Left renal pelvis (tissue), 4 donors: Measurements from ENCODE around the gene PSIP1. TPM values are rescaled to one million over a fixed set of nuclear protein-coding genes. Genes with fewer than 3 reads are reported as not detected.
A peak's percentile ranks its signal among the peaks of the same experiment; 100 is the strongest.
"Not testable (repeated sequence)": the region's sequence is repeated elsewhere in the genome, so short reads cannot be mapped to it uniquely, and the experiment has no call there.

ENCODE experiments used
- DNase-seq, 4 donors: peaks; one replicate each; pipeline ENCODE4 v3.0.0-alpha.2; 2013; ENCODE audit warnings: low read depth in 4 of 4, low spot score in 3 of 4
- polyA plus RNA-seq, 4 donors: library from polyadenylated mRNA; unstranded; fragments of 120-200 nt; gene quantifications; one replicate each; pipeline ENCODE4 v1.2.1, GENCODE V29; 2013; ENCODE audit not compliant: insufficient read length in 4 of 4

PSIP1 gene
- 100 to 1,000 TPM; 182 to 241 (median 214) TPM for polyA plus RNA-seq

DNA sequence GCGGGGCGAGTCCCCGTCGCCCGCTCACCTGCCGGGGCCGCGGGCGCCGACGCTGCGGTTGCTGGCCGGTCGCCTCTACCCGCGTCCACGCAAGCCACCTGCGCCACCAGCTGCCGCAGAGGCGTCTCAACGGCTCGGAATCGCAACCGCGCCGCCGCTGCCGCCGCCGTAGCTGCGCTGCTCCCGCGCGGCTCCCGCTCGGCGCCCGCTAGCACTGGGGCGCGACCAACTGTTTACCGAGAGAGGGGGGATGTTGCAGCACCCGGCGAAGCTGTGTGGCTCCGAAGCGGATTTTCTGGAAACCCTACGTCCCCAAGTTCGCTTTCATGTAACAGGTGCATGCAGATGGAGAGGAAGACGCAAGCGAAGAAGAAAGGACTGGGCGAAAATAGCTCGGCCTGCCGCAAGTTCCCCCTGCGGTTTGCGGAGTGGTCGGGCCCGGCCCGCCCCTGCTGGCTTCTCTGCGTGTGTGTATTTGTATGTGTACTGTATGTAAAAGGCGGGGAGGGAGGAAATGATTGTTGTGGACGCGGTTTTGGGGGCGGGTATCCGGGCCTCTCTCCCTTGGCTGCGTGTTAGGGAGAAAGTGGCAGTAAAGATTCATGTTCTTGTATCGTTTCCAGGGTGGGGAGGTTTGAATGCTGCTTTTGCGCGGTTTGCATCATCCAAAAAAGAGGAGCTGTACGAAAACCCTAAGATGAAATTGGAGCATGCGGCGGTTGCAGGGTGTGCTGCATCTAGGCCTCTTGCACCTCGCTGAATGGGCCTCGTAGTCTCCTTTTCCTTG, at the start of gene PSIP1:
Gene PSIP1, minus strand, starts transcription at position 182 of the 787 bp plus-strand sequence. CDS start 782 bp downstream, outside the sequence.
- peak; percentile 69 to 87 (median 74) for DNase-seq

DNA sequence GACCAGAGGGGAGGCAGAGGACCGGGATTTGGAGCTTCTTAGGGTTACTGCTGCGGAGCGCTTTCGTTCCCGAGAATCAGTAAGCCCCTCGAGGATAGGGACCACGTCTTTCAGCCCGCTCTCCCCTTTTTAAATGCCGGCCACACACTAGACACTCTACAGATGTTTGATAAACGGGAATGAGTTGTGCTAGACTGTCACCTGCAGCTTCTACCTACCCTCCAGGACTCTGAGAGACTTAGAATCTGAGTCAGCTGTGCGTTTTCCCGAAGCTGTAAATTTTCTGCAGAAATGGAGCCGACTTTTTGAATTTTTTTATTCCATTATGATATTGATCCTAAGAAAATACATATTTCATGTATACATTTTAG, 42.7 kb upstream of the PSIP1 start:
- DNase-seq = no peak

DNA sequence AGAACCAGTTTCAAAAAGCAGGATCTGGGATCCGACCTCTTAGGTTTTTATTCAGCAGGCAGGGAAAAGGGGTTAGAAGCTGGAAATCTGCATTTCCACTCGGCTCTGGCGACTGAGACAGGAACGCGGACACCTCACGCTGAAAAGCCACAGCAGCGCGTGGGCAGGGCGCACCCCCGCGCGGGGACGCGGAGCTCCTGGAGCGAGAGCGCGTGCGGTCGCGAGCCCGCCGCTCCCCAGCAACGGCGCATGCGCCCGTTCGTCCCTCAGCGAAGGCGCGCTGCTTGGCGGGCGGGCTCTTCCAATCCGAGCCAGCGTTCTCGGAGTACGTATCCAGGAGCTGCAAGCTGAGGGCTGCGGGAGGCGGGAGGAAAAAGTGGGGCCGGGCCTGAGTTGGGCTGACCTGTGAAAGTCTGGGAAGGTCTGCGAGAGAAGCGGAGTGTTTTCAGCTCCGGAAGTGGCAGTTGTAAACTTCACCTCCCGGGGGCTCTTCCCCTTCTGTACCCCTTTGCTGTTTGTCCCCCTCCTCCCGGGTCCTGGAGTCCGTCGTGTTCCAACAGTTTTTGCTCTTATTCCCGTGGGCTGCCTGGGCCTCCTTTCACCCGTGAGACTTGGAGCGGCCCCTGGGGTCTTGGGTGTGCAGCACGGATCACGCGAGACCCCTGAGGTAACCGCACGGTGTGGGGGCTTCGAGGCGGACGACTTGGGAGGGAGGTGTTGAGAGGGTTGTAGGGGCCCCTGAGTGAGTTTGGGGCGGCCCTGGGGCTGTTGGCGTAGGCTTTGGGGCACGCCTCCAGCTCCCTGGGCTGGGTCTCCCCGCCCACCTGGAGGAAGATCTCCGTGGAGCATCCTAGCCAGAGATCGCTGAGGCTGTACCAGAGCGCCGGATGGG, 42.1 kb upstream of the PSIP1 start, which contains the start of gene CCDC171:
Gene CCDC171, plus strand, starts transcription at position 408 of the 892 bp plus-strand sequence. CDS start 11,046 bp downstream, outside the sequence.
- peak; percentile 89 to 92 (median 92) for DNase-seq

DNA sequence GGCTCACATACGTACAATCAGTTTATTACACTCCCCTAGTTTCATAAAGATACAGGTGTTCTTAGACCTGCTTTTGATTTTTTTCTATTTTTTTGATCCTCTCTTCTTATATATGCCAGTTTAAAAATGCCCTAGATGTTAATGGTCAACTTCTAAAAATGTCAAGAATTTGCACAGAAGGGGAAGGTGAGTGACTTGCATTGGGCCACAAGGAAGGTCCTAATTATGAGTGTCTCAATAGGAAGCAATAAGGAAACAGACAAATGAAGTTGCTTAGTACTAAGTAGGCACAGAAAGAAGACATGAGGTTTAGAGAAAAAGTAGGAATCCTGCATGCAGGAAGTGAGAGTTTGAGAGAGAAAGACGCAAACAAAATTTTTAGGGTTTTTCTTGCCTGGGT, 38.8 kb upstream of the PSIP1 start:
- DNase-seq = no peak

DNA sequence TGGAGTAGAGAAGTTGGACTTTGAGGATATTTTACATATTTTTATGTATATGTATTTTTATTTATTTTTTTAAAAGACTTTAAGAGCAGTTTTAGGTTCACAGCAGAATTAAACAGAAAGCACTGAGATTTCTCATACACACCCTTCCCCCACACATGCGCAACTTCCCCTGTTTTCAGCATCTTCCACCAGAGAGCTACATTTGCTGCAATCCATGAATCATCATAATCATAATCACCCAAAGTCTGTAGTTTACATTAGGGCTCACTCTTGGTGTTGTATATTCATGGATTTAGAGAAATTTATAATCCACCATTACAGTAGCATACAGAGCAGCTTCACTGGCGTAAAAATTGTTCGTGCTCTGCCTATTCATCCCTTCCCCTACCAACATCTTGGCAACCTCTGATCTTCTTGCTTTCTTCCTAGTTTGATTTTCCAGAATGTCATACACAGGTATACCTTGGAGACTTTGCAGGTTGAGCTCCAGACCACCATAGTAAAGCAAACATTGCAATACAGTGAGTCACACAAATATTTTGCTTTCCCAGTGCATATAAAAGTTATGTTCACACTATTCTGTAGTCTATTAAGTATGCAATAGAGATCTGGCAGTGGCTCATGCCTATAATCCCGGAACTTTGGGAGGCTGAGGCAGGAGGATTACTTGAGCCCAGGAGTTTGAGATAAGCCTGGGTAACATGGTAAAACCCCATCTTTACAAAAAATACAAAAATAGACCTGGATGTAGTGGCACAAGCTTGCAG, 32.5 kb upstream of the PSIP1 start:
- DNase-seq = no peak

DNA sequence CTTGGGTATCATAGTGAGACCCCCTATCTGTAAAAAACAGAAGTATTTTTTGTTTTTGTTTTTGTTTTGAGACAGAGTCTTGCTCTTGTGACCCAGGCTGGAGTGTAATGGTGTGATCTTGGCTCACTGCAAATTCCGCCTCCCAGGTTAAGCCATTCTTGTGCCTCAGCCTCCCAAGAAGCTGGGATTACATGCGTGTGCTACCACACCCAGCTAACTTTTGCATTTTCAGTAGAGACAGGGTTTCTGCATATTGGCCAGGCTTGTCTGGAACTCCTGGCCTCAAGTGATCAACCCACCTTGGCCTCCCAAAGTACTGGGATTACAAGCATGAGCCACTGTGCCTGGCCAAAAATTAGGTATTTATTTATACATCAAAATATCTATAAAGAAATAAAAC, 31.9 kb upstream of the PSIP1 start:
- DNase-seq = no peak

DNA sequence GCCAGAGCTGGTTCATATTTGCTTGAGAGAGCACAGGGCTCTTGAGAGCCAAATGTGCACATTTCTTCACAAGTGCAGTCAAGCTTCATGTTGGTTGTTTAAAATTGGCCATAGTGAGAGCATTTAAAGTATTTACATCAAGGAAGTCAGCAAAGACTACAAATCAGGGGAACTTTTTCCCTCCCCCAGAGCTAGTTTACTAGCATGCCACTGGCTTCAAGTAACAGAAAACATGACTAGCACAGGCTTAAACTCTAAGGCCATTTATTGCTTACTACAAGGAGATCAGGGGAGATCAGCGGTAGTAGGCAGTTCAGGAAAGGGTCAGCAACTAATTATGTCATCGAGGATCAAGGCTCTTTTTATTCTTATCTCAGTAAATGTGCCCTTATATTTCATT, 31.1 kb upstream of the PSIP1 start:
- peak in 1 of 4 donors; percentile 31 for DNase-seq

DNA sequence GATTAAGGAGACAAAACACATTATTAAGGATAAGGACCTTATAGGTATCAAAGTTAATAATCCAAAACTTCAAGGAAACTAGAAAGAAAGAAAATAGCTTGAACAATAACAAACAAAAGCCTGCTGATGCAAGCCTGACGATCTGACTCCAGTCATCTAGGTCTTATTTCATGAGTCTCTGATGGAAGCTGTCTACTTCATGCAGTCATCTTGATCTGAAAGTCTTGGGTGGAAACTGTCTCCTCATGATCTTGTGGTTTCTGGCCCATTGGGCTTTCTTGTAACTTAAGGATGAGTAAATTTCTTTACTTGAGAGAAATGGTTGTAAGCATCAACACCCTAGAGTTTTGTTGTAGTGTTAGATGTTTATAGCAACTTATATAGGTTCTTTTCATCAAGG, 20.6 kb upstream of the PSIP1 start:
- no peak for DNase-seq

DNA sequence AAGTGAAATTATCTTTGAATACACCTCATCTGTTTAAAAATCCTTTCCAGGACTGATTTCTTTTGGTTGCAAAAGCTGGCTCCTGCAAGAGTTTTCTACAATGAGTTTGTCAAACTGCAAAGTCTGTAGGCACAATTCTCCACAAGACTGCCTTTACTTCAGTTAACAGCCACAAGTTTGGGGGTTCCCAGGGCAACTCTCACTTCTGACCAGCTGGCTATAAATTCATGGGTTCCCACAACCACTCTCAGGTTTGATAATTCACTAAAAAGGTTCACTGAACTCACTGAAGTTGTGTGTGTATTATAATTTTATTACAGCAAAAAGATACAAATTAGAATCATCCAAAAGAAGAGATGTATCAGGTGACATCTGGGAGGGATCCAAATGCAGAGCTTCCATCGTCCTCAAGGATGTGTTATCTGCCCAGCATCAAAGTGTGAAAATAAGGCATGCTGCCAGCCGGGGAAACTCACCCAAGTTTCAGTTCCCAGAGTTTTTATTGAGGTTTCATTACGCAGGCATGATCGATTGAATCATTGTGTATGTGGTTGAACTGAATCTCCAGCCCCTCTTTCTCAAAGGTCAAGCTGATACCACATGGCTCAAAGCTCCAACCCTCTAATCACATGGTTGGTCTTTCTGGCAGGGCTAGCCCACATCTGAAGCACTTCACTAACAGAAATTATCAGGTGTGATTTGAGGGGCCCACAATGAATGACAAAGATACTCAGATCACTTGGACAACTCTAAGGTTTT, 19.0 kb upstream of the PSIP1 start:
- no peak for DNase-seq

DNA sequence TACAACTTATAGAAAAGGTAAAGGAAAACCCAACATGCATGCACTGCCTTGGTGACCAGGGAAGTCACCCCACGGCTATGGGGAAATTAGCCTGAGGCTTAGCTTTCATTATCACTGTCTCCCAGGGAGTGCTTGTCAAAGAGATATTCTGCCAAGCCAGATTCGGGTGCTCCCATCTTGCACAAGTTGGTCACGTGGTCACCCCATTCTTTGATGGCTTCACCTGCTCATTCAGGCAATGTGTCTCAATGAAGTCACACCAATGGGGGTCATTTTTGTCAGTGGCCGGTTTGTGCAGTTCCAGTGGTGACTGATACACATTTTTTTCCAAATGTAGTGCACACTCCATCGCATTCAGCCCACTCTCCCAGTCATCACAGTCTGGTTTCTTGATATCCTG, 16.3 kb upstream of the PSIP1 start:
- not testable (repeated sequence) for DNase-seq

DNA sequence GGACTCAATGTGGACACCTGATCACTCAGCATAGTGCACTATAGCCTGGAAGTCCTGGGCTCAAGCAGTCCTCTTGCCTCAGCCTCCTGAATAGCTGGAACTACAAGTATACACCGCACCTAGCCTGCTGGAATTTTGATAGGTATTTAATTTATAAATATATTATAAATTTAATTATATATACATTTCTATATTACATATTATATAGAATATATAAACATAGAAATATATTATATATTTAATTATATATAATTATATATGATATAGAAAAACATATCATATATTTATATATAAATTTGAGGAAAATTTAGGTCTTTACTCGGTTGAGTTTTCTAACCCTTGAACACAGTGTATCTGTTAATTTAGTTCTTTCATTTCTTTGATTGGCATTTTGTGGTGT, 15.2 kb upstream of the PSIP1 start:
- DNase-seq = no peak

DNA sequence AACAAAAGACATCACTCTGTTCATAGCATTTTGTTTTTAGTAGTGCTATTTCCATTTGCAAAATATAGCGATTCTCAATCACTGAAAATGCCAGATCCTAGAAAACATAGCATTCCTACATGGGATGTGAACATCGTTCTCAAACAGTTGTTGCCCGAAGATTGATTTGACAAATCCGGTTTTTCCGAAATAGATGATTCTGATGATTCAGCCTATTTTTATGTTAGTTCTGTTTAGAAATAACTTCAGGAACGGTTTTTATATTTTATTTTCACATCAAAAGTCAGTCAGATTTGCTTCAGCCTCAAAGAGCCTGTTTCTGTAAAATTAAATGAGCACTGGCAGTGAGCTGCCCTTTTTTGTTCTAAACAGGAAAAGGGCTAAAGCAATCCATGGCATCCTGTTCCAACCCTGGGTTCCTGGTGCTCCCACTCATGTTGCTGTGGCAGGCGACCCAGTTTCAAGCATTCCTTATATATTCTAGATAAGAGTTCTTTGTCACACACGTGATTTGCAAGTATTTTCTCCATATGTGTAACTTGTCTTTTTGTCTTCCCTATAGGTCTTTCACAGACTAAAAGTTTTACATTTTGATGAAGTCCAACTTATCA, 14.2 kb upstream of the PSIP1 start:
- no peak for DNase-seq

DNA sequence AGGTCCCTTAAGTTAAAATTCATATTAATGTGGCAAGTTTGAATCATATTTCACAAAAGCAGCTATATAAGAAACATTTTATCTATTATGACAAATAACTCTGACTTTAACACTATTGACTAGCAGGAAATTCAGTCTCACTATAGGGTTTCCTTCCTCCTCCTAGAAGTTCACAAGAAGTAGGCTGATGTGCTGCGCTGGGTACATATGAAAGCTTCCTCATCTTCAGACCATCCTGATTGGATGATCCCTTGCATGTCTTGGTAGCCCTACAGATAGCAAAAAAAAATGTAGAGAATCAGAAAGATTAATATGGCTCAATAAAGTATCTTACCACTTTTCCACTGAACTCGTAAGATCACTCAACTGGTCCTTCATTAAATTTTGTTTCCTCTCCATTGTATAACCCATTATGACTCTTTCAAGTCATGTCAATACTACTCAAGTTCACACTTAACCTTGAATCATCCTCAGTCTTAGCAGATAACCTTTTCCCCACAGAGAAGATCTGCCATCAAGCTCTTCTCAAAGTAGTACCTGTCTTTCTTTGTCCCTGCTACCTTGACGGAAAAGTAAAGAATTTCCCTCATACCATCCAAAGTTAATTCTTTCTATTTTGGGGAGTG, 11.5 kb upstream of the PSIP1 start:
- DNase-seq = no peak

DNA sequence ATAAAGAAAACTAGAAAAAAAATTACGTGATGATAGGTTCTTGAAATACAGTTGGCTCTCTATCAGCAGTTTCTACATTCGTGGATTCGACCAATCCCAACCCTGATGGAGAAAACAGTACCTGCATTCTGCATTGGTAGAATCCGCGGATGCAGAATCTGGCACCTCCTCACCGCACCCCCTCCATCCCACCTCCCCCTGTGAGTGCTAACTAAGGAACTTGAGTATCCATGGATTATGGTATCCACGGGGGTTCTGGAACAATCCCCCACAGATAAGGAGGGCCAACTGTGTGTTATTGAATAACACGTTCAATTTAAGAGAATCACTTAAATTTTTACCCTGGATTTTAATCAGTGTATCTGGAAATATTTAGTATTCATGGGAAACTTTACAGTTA, 10.5 kb upstream of the PSIP1 start:
- DNase-seq = no peak

DNA sequence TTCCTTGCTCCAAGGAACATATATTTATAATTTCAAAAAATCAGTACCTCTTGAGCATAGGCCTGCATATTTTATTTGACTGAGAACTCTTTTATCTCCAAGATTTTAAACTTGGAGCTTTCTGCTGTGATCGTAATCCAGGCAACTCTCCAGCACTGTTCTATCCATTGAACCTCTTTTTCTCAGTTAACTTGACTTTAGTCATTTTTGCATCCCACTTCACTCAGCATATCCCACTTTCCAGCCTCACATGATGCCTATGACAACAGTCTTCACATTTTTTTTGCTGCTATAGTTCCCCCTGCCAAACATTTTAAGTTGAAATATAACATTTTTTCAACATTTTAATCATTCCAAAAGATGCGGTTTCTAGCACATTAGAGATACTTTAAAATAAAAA, 9.1 kb upstream of the PSIP1 start:
- DNase-seq = no peak

DNA sequence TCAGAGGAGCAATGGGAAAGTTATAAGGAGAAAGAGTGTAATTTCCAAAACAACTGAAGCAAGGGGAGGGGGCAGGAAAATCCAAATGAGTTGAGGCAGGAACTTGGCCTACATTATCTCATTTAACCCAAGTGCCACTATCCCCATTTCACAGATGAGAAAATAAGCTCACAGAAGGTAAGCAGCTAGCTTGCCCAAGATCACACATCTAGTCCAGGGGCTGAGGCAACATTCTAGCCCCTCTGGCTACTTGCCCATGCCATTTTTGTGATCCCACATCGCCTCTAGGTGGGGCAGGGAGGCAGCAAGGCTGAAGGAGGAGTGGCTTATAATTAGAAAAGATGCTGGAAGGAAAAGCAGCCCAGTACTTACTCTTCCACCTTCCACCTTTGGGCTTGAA, 2.6 kb upstream of the PSIP1 start:
- no peak for DNase-seq

DNA sequence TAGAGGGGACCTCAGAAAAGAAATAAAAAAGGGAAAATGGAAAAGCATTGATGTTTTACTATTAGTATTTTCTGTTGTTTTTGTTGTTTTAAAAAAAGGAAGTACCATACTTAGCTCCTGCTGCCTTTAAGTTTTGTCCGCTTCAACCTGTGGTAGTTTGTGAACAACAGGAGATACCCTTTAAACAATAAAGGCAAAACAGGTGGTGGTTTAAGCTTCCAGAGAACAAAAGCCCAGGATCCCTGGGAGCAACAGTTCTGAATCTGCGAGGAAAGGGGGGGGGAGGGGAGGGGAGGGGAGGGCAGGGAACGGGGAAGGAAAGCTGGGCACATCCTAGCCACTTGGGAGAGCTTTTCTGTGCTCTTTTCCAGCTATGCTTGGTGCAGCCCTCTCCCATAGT, 2.1 kb upstream of the PSIP1 start:
- no peak for DNase-seq

DNA sequence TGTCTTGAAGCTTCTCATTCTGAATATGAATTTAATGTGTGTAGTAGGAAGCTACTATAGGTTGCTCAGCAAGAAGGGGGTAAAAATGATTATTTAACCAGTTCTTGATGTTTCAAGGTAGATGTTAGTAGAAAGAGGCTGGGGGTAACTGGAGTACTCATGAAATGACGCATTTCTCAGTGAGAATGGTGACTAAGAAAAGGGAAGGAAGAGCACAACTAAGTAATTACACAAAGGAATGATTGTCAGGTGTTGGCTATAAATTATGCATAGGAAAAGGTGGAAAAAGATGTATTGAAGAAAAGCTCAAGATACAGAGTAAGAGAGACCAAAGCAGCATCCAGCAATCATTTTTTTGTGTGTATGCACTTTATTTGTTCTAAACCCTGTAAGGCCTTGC, 1.4 kb upstream of the PSIP1 start:
- DNase-seq = no peak
